ENCODE measurements around the gene RAB23.

DNA sequence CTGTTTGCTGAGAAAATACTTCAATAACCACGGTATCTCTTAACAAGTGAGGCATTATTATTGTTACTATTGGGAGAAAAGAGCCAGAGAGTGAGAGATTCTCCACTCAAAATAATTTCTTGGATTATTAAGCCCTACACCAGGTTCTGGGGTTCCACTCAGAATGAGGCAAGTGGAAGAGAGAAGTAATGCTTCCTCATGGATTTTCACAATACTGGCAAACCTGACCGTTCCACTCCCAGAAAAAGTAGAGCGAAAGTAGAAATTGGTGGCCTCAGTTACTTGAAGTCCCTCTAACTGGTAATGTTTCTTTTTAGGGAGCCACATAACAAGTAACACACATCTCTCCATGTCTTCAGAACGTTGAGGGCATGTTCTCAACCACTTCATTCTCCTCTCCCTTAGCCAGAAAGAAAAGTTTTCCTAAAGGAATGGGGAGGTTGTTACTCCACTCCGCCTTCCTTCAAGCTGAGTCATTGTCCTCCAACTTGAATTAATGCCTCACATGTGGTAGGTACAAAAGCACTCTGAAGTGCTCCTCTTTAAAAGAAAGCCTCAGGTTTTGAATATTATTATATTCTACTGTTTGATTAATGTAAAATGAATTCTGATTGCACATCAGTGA lies 48.1 kb downstream of the RAB23 start:
- TF ChIP-seq, protein P1, sequence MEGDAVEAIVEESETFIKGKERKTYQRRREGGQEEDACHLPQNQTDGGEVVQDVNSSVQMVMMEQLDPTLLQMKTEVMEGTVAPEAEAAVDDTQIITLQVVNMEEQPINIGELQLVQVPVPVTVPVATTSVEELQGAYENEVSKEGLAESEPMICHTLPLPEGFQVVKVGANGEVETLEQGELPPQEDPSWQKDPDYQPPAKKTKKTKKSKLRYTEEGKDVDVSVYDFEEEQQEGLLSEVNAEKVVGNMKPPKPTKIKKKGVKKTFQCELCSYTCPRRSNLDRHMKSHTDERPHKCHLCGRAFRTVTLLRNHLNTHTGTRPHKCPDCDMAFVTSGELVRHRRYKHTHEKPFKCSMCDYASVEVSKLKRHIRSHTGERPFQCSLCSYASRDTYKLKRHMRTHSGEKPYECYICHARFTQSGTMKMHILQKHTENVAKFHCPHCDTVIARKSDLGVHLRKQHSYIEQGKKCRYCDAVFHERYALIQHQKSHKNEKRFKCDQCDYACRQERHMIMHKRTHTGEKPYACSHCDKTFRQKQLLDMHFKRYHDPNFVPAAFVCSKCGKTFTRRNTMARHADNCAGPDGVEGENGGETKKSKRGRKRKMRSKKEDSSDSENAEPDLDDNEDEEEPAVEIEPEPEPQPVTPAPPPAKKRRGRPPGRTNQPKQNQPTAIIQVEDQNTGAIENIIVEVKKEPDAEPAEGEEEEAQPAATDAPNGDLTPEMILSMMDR (IDR thresholded peaks at IDR 0.05) = no peak
- TF ChIP-seq POLR2A (IDR thresholded peaks at IDR 0.05) = no peak
